Activated T-helper 17 cell treated with anti-CD3 and anti-CD28 coated beads, Interleukin-2, amount 50 U/mL, for 72 hours (primary cell): ENCODE results near the gene NSUN7. TPM values are rescaled to one million over a fixed set of nuclear protein-coding genes. Genes with fewer than 3 reads are reported as not detected.

Source experiments
- ATAC-seq: fragments of 150-1000 bp; cut with Tn5 transposase; replicated peaks from 2 replicates; pipeline ENCODE4 v1.10.0; 2021; ENCODE audit warnings: mild to moderate bottlenecking, moderate library complexity
- H3K27ac Mint-ChIP-seq: one replicate; pipeline ENCODE4 v1.8.0; 2022; ENCODE audit warnings: mixed read lengths
- H3K27me3 Mint-ChIP-seq: one replicate; pipeline ENCODE4 v1.8.0; 2022; ENCODE audit warnings: mixed read lengths
- H3K36me3 Mint-ChIP-seq: one replicate; pipeline ENCODE4 v1.8.0; 2022; ENCODE audit warnings: low read depth, mild to moderate bottlenecking, mixed read lengths
- H3K4me1 Mint-ChIP-seq: one replicate; pipeline ENCODE4 v1.8.0; 2022; ENCODE audit warnings: mixed read lengths
- H3K4me3 Mint-ChIP-seq: one replicate; pipeline ENCODE4 v1.8.0; 2022; ENCODE audit warnings: mild to moderate bottlenecking, mixed read lengths
- H3K9me3 Mint-ChIP-seq: one replicate; pipeline ENCODE4 v1.8.0; 2022; ENCODE audit warnings: mixed read lengths
- total RNA-seq, 2 donors: library from RNA; stranded (reverse); gene quantifications; one replicate each; pipeline ENCODE4 v1.2.3, GENCODE V29; 2022

NSUN7 gene
- total RNA-seq, 2 donors from 2014 or later: 0.50 TPM; not detected in 1

- Mint-ChIP-seq H3K36me3 (no peaks in the 10 kb centered on the region), H3K9me3 (no peaks in the 10 kb centered on the region), H3K4me1 (no peaks in the 10 kb centered on the region), H3K4me3 (no peak overlapping the region), H3K27me3 (no peaks in the 10 kb centered on the region), H3K27ac (no peak overlapping the region)
- ATAC-seq: peak; percentile 94
These were observed 91.3 kb downstream of the NSUN7 start for GRCh38 chr4:40840985-40841571.

DNA sequence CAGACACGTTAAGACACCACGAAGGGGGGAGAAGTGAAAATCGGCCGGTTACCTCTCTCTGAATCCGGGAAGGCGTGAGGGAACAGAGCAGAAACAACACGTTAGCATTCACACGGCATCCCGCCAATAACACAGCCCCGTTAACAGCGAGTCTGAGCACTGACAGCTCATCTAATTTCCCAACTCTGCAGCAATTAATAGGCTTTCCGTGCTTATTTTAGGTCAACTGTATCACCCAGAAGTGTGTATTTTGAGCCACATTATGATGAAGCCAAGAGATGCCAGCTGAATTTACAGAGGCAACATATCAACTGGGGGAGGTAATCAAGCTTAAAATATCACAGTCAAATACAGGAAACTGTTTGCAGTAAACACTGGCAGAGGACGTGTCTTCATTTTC lies 92.6 kb downstream of the NSUN7 start:
- no peaks in the 10 kb centered on the region for H3K9me3 Mint-ChIP-seq
- no peak overlapping the region for H3K4me3 Mint-ChIP-seq
- H3K27ac Mint-ChIP-seq: no peak overlapping the region
- H3K4me1 Mint-ChIP-seq: no peaks in the 10 kb centered on the region
- H3K36me3 Mint-ChIP-seq: no peaks in the 10 kb centered on the region
- ATAC-seq: no peak
- H3K27me3 Mint-ChIP-seq: no peaks in the 10 kb centered on the region

GRCh38 chr4:40842725-40843423 lies 93.1 kb downstream of the NSUN7 start:
- Mint-ChIP-seq H3K4me1 (no peaks in the 10 kb centered on the region), H3K9me3 (no peaks in the 10 kb centered on the region), H3K36me3 (no peaks in the 10 kb centered on the region), H3K4me3 (no peak overlapping the region), H3K27me3 (no peaks in the 10 kb centered on the region), H3K27ac (no peak overlapping the region)
- ATAC-seq: no peak

DNA sequence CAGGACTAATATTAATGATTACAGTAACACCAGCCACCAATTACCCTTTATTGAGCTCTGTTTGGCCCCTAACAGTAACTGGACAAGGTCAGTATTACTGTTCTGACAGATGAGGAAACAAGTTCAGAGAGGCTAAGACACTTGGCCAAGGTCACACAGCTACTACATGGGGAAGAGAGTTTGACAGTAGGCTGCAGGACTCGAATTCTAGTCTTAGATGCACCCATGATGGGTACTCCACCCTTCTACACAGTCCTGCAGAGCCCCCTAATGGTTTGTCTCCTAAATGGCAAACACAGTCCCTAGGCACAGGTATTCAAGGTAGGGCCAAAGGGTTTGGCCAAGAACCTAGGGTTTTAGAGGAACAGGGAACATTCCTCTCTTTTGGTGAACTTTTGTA lies 93.9 kb downstream of the NSUN7 start:
- Mint-ChIP-seq H3K4me1 (no peaks in the 10 kb centered on the region), H3K27ac (no peak overlapping the region), H3K36me3 (no peaks in the 10 kb centered on the region), H3K27me3 (peaks cover 3% of the 10 kb centered on the region), H3K9me3 (no peaks in the 10 kb centered on the region), H3K4me3 (no peak overlapping the region)
- peak; percentile 68 for ATAC-seq

GRCh38 chr4:40844261-40844660 lies 94.5 kb downstream of the NSUN7 start:
- Mint-ChIP-seq H3K27ac (no peak overlapping the region), H3K9me3 (no peaks in the 10 kb centered on the region), H3K36me3 (no peaks in the 10 kb centered on the region), H3K4me1 (no peaks in the 10 kb centered on the region), H3K4me3 (no peak overlapping the region), H3K27me3 (peaks cover 5% of the 10 kb centered on the region)
- ATAC-seq: no peak

GRCh38 chr4:40845154-40845835 lies 95.5 kb downstream of the NSUN7 start:
- Mint-ChIP-seq H3K4me1 (no peaks in the 10 kb centered on the region), H3K4me3 (no peak overlapping the region), H3K36me3 (no peaks in the 10 kb centered on the region), H3K27me3 (peaks cover 5% of the 10 kb centered on the region), H3K27ac (no peak overlapping the region), H3K9me3 (no peaks in the 10 kb centered on the region)
- no peak for ATAC-seq

GRCh38 chr4:40846532-40846931 lies 96.8 kb downstream of the NSUN7 start:
- H3K9me3 Mint-ChIP-seq: no peaks in the 10 kb centered on the region
- no peaks in the 10 kb centered on the region for H3K4me1 Mint-ChIP-seq
- peaks cover 5% of the 10 kb centered on the region for H3K27me3 Mint-ChIP-seq
- H3K36me3 Mint-ChIP-seq: no peaks in the 10 kb centered on the region
- no peak overlapping the region for H3K4me3 Mint-ChIP-seq
- no peak for ATAC-seq
- H3K27ac Mint-ChIP-seq: no peak overlapping the region

DNA sequence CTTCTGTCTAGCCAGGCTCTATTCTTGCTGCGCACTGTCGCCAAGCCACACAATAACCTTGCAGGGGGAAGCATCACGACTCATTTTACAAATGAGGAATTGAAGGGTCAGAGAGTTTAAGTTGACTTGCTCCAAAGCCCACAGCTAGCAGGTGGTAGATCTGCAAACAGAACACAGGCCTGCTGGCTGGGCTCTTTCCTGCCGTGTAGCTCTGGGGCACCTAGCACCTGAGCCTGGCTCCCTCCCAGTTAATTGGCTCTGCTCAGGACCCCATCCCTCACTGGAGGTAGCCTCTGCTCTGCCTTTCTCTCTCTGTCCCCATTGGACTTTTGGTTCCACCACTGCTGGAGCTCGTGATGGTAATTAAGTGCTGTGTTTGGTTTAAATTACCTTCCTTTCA lies 98.5 kb downstream of the NSUN7 start:
- Mint-ChIP-seq H3K9me3 (no peaks in the 10 kb centered on the region), H3K4me1 (no peaks in the 10 kb centered on the region), H3K27ac (no peak overlapping the region)

GRCh38 chr4:40848940-40849339 lies 99.2 kb downstream of the NSUN7 start:
- Mint-ChIP-seq H3K36me3 (no peaks in the 10 kb centered on the region), H3K27ac (no peak overlapping the region), H3K4me3 (no peak overlapping the region), H3K9me3 (no peaks in the 10 kb centered on the region), H3K4me1 (no peaks in the 10 kb centered on the region), H3K27me3 (peaks cover 14% of the 10 kb centered on the region)
- ATAC-seq: no peak

More for the DNA sequence above, 98.5 kb downstream of the NSUN7 start:
- Mint-ChIP-seq H3K36me3 (no peaks in the 10 kb centered on the region), H3K27me3 (peaks cover 10% of the 10 kb centered on the region), H3K4me3 (no peak overlapping the region)
- ATAC-seq: no peak

DNA sequence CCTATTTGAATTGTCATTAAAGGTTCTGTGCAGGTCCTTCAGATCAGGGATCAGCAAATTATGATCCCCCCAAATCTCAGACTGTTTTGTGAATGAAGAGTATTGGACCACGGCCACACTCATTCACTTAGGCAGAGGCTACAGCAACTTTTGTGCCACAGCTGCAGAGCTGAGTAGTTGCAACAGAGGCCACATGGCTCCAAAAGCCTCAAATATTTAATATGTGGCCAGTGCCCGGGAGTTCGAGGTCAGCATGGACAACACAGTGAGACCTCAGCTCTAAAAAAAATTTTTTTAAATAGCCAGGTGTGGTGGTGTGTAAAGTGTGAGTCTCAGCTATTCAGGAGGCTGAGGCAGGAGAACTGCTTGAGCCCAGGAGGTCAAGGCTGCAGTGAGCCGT lies 100.7 kb downstream of the NSUN7 start:
- Mint-ChIP-seq H3K36me3 (no peaks in the 10 kb centered on the region), H3K27me3 (peaks cover 20% of the 10 kb centered on the region), H3K4me1 (no peaks in the 10 kb centered on the region), H3K4me3 (no peak overlapping the region), H3K27ac (no peak overlapping the region), H3K9me3 (no peaks in the 10 kb centered on the region)
- ATAC-seq: no peak

DNA sequence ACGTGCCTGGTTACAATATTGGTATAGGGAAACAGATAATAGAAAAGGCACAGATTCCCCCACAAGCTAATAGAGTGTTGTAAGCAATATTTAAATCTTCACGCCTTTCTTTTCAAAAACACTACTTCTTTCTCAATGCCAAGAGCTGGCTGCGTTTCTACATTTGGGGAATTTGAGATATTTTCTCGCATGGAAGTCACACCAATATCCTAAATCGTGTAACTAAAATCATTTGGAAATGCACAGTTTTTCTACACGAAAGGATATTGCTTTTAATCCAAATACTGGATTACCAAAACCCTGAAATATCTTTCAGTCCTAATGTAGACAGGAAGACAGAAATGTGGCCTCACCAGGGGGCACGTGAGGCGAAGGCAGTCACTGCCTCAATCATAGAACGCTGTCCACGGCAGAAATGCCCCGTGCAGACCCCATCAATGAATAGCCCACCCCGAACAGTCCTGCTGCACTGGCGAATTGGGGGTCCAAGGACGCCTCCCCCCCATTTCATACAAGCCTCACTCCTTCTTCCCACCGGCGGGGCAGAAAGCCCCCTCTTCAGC lies 106.6 kb downstream of the NSUN7 start:
- Mint-ChIP-seq H3K36me3 (no peaks in the 10 kb centered on the region), H3K9me3 (no peaks in the 10 kb centered on the region), H3K4me3 (peak overlapping the region; percentile 46), H3K4me1 (no peaks in the 10 kb centered on the region), H3K27ac (no peak overlapping the region), H3K27me3 (peaks cover 43% of the 10 kb centered on the region)
- ATAC-seq: no peak

DNA sequence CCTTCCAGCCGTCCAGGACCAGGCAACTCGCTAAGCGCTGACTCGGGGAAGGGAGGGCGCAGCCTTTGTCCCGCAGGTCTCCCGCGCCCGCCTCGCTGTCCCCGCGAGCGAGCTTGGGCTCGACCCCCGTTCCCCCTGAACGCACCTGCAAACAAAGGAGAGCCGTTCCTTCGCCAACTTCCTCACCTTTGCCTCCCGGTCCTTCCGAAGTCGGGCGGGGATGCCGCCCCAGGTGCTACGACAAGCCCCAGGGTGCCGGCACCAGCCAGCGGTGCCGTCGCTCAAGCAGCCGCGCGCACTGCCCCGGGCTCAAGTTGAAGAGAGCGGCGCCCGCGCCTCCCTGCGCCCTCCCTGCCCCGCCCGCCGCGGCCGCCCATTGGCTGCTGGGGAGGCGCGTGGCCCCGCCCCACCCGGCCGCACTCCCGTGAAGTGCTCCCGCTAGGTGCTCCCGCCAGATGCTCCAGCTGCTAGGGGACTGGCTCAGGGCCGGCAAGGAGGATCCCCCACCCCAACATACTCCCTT lies 107.1 kb downstream of the NSUN7 start:
- Mint-ChIP-seq H3K4me1 (no peaks in the 10 kb centered on the region), H3K9me3 (no peaks in the 10 kb centered on the region), H3K27ac (no peak overlapping the region), H3K36me3 (no peaks in the 10 kb centered on the region), H3K4me3 (peak overlapping the region; percentile 46), H3K27me3 (peaks cover 44% of the 10 kb centered on the region)
- ATAC-seq: peak; percentile 96

DNA sequence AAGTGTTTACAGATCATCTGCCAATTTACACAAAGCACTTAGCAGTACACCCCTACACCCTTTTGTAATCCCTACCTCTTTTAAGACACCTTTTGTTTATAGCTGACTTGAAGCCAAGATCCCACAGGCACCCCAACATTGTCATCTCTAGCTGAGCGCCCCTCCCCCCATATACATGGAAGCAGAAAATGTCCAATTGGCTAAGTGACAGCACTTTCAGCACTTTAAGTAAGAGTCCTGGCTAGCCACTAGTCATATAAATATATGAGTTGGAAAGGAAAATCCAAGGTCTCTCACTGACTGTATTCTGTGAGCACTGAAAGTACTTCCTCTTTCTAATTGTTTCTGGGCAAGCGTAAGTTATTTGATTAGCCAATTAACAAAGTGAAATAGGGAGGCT lies 108.2 kb downstream of the NSUN7 start:
- H3K27me3 Mint-ChIP-seq: peaks cover 45% of the 10 kb centered on the region
- no peak overlapping the region for H3K27ac Mint-ChIP-seq
- H3K36me3 Mint-ChIP-seq: no peaks in the 10 kb centered on the region
- H3K9me3 Mint-ChIP-seq: no peaks in the 10 kb centered on the region
- H3K4me3 Mint-ChIP-seq: no peak overlapping the region
- H3K4me1 Mint-ChIP-seq: no peaks in the 10 kb centered on the region
- ATAC-seq: no peak

- H3K9me3 Mint-ChIP-seq: no peaks in the 10 kb centered on the region
- H3K4me1 Mint-ChIP-seq: no peaks in the 10 kb centered on the region
- H3K27ac Mint-ChIP-seq: no peak overlapping the region
- ATAC-seq: no peak
- H3K36me3 Mint-ChIP-seq: no peaks in the 10 kb centered on the region
- no peak overlapping the region for H3K4me3 Mint-ChIP-seq
- H3K27me3 Mint-ChIP-seq: peaks cover 37% of the 10 kb centered on the region
These were observed 109.2 kb downstream of the NSUN7 start for GRCh38 chr4:40858962-40859361.
